Ureter (tissue), 1 donor: ENCODE measurements around the gene CEP41. TPM values are rescaled to one million over a fixed set of nuclear protein-coding genes. Genes with fewer than 3 reads are reported as not detected.

Experiments used
- DNase-seq: peaks from one replicate; pipeline ENCODE4 v3.0.0-alpha.2; 2020; ENCODE audit warnings: low spot score
- total RNA-seq: library from RNA; stranded (reverse); gene quantifications from one replicate; pipeline ENCODE4 v1.2.4, GENCODE V29; 2023
- donor health status: DM: yes; HTN: yes; CAD: no.

The CEP41 gene
- total RNA-seq, 1 donor from 2014 or later, result 16.4 TPM

DNA sequence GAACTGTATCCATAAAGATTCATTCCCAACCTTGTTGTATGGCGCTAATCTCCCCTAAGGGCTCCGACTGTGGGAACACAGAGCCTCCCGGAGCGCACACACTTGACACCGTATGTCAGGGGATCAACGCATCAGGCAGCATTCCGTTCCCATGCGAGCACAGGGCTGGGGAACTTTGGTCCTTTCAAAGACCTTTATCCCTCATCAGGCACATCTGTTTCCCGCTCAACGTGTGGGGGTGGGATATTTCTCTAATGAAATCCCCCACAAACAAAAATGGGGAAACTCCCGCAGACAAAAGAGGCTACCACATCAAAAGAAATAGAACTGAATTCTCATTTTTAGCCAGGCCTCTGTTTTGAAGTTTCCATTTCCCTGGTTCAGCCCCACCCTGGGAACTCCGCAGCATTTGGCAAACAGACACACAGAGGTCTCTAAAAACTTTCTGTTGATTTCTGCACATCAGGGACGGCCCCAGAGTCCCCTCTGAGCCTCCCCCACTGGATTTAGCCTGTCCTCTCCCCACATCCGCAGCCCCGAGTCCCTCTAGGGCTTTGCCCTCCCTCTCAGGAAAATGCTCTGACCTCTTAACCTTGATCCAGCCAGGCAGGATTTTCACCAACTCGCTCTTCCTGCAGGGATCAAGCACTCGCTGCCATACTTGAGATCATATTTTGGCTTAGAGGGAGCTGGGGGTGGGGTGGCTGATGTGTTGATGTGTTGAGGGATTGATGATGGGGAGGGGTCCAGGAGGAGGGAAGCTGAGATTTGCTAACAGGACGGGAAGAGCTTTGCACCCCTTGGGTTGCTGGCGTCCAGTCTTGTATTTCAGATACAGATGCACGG lies 89.6 kb downstream of the CEP41 start:
- DNase-seq, result no peak

DNA sequence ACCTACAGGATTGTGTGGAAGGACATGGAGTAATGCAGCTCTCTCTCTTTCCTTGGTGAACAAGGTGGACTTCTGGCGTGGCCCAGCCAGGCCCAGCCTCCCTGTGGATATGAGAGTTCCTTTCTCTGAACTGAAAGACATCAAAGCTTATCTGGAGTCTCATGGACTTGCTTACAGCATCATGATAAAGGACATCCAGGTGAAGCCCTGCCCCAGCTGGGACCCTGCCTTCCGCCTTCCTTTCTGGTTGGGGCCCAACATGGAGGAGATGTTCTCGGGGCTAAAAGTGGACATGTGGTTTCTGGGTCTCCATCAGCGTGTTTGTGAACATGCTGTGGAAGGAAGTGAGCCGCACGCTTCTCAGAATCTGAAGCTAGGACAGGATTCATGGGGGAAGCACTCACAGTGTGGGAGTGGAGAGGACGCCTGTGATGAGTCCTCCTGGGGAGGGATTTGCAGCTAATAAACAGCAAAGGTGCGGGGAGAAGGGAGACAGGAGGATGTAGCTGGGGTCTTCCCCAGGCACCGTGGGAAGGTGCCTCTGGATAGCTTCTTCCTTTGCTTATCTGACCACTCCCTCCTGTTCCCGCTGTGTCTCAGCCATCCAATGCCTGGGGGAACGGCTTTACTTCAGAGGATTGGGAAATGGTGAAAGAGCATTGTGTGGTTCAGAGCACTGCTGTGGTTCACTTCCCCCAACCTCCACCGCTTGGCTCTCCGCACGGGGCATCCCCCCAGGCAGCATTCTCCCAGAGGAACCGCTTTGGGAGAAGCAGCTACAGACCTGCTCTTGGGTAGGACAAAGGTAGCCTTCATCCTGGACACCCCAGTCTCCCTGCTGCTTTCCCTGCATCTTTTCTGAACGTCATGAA lies 90.7 kb downstream of the CEP41 start:
- no peak for DNase-seq

DNA sequence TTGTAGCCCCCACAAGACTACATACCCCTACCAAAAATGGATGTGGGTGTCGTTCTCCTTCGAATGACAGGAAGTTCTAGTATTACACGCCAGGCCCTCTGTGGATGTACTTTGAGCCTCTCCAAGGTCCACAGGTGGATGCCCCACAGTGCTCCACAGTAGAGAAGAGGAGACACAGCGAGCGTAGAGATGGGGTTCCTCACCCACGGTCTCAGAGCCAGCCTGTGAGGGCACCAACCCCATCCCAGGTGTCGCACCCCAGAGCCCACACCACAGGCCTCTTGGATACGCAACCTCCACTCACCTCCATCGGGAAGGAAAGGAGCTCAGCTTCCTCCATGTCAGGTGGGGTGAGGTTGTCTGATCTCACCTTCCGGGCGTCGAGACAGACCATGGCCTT lies 93.9 kb downstream of the CEP41 start:
- no peak for DNase-seq

DNA sequence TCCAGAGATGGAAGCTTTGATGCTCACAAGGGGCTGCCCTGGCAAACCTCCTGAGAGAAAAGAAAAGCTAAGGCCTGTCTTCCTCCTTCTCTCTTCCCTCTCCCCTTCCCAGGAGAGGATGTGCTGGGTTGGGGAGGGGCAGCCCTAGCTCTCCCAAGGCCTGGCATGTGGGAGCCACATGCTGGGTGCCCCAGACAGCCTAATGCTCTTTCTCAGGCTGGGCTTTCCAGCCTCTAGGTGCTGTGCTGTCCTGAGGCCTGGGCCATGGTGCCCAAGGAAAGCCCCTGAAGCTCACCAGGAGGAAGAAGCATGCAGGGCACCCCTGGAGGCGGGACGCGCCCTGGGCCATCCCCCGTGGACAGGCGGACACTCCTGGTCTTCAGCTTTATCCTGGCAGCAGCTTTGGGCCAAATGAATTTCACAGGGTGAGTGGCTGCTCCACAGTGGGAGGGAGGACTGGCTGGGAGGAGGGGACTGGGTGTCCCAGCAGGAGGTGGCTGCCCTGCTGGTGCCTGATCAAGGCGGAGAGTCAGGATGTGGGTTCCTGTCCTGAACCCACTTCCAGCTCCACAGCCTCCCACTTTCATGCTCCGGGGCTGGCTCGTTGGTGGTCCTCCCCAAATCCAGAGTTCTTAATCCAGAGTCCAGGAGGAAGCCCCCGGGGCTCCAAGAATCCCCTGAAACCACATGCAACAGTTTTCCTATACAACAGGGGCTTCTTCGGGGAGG lies 94.5 kb downstream of the CEP41 start:
- no peak for DNase-seq

DNA sequence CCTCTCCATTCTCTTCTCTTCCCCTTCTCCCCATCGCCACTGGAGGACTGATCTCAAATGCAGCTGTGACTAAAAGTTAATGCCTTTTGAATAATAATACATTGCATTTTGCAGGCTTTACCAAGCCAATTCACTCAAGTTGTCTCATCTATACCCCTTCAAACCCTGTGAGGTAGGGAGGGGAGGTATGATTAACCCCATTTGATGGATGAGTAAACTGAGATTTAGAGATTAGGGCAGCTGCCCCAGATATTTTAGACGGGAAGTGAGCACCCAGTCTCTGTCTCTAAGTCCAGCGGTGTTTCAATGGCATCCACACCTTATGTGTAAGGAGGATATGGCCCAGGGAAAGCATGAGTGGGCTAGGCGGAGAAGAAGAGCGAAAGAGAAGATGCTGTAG lies 95.1 kb downstream of the CEP41 start:
- no peak for DNase-seq

DNA sequence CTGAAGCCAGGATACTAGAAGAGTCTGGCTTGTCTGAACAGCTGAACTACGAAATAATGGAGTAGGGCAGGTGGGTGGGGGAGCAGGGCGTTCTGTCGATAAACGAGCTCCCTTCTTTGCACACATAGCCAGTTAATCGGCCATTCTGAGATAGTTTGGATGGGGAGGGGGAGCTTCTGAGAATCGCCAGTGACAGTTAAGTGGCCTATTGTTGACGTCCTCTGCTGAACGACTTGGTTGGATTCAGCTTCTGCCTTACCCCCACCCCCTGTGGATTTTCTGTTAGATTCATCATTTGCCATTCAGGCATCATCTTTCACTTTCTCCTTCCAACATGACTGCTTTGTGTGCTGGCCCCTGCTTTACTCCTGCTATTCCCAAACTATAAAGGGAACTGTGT lies 95.7 kb downstream of the CEP41 start:
- DNase-seq, result no peak

DNA sequence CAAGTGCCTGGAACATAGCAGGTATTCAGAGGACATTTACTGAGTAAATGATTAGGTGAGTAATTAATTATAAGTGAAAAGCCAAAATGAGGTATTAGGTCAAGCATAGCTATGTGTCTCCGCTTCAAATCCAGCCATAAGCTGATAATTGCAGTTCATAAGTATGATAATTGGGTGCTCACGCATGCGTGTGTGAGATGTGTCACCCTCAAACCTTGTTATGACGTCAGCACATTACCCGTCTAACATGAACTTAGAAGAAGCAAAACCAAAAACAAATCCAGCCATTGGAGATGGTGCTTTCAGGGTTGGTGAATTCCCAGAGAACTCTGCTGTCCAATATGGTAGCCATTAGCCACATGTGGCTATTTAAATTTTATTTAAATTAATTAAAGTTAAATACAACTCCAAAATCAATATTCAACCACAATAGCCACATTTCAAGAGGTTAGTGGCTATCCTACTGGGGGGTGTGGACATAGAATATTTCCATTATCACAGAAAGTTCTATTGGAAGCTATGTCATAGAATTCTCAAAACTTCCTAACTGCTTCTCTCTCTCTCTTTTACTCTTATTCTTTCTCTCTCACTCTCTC lies 96.4 kb downstream of the CEP41 start, which contains the start of gene CPA5:
Gene CPA5 (plus strand): TSS at position 546 of the 596 bp plus-strand sequence. CDS start 1,670 bp downstream, outside the sequence.
- no peak for DNase-seq

Other genes starting within 250 kb of the CEP41 start
- 36.5 TPM for gene TMEM209, start 235.6 kb downstream of the CEP41 start, total RNA-seq
- gene SSMEM1, start 233.2 kb downstream of the CEP41 start, total RNA-seq, result not detected
- gene CPA2, start 174.2 kb downstream of the CEP41 start, total RNA-seq, result not detected
- gene CPA4, start 147.9 kb downstream of the CEP41 start, total RNA-seq, result not detected
- gene CPA5, start 96.2 kb downstream of the CEP41 start, total RNA-seq, result 0.57 TPM
- gene CPA1, start 60.5 kb downstream of the CEP41 start, total RNA-seq, result not detected
- gene MEST, start 51.1 kb upstream of the CEP41 start, total RNA-seq, result 28.9 TPM
- 46.1 TPM for gene COPG2, start 227.7 kb upstream of the CEP41 start, total RNA-seq
- gene TSGA13, start 245.5 kb upstream of the CEP41 start, total RNA-seq, result not detected